OCI-LY3 (cell line): ENCODE measurements around the gene EXOC3L1.

Experiments used
- H2AFZ ChIP-seq: fragments of 200-600, 300-600 bp; shearing (Covaris generic); 2 replicates; pipeline ENCODE4 v1.6.0; 2014; ENCODE audit warnings: antibody characterized with exemption, low read depth, low read length
- H3K27ac ChIP-seq: fragments of 200-600, 300-600 bp; sonication (generic); 2 replicates; pipeline ENCODE4 v1.5.1; 2014; ENCODE audit warnings: mild to moderate bottlenecking, low read length, moderate library complexity, mixed read lengths
- H3K27me3 ChIP-seq: fragments of 200-600, 300-600 bp; sonication (generic); 2 replicates; pipeline ENCODE4 v1.6.1; 2014; ENCODE audit warnings: low read depth, low read length, mixed read lengths
- H3K36me3 ChIP-seq: fragments of 200-600, 300-600 bp; sonication (generic); replicated peaks from 2 replicates; pipeline ENCODE3; 2014; ENCODE audit warnings: low read depth, low read length, mixed read lengths
- H3K4me1 ChIP-seq: fragments of 300-600, 200-600 bp; sonication (generic); 2 replicates; pipeline ENCODE4 v1.6.1; 2014; ENCODE audit warnings: low read length, mixed read lengths
- H3K4me2 ChIP-seq: fragments of 200-600, 300-600 bp; sonication (generic); 2 replicates; pipeline ENCODE4 v1.6.1; 2014; ENCODE audit warnings: low read length, mixed read lengths
- H3K4me3 ChIP-seq: fragments of 300-600, 200-600 bp; sonication (generic); 2 replicates; pipeline ENCODE4 v1.5.1; 2014; ENCODE audit warnings: antibody characterized with exemption, mild to moderate bottlenecking, low read length, moderate library complexity
- H3K79me2 ChIP-seq: fragments of 300-600, 200-600 bp; shearing (Covaris generic); 2 replicates; pipeline ENCODE4 v1.6.1; 2014; ENCODE audit warnings: mild to moderate bottlenecking, low read length, mixed read lengths
- H3K9ac ChIP-seq: fragments of 300-600, 200-600 bp; shearing (Covaris generic); 2 replicates; pipeline ENCODE4 v1.6.0; 2014; ENCODE audit warnings: mild to moderate bottlenecking, low read length, moderate library complexity
- H3K9me3 ChIP-seq: fragments of 200-600, 300-600 bp; shearing (Covaris generic); 2 replicates; pipeline ENCODE4 v1.6.1; 2014; ENCODE audit warnings: low read length, mixed read lengths; ENCODE audit not compliant: insufficient read depth
- H4K20me1 ChIP-seq: fragments of 200-600, 300-600 bp; sonication (generic); 2 replicates; pipeline ENCODE4 v1.6.1; 2016; ENCODE audit warnings: low read length, mixed read lengths; ENCODE audit not compliant: insufficient read depth
- EZH2phosphoT487 ChIP-seq: fragments of 200-600 bp; shearing (Covaris generic); IDR thresholded peaks from 2 replicates; pipeline ENCODE4 v1.6.1; 2018; ENCODE audit warnings: antibody characterized with exemption, mixed run types, low read depth
- TF ChIP-seq, protein P1 (sequence below): fragments of 200-600, 300-600 bp; sonication (generic); IDR thresholded peaks from 2 replicates; pipeline ENCODE4 v1.5.1; 2014; ENCODE audit warnings: antibody characterized with exemption, low read length, low read depth

EXOC3L1 gene

DNA sequence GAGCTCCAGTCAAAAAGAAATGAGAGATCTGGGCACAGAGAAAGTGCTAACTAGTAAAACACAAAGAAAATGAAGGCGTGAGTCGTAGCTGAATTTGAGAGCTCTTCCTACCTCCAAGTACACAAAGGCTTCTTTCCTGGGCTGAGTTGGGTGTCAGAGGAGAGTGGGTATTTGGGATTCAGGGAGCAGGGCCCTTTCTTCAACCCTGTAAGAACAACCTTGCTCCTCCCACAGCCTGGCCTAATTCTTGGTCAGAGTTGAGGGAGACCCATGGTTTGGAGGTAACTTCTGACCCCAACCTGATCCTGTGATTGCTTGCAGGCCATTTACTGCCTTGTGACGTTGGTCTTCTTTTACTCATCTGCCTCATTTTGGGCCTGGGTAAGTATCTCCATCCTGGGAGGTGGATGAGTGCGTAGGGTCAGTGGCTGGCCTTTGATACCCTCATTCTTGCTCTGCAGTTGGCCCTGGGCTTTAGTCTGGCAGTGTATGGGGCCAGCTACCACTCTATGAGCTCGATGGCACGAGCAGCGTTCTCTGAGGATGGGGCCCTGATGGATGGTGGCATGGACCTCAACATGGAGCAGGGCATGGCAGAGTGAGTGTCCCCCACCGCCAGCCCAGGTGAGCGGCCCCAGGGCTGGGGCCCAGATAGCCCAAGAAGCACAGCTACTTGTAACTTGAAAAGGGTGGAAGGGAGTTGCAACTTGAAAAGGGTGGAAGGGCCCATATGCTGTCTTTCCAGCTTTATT, 38.3 kb upstream of the EXOC3L1 start:
- Histone ChIP-seq H3K4me1 (peaks cover 13% of the 10 kb centered on the region), H3K27me3 (no peaks in the 10 kb centered on the region), H3K27ac (peak overlapping the region; percentile 2; the same call in 1 of the 2 replicates), H3K79me2 (peaks cover 21% of the 10 kb centered on the region), H3K4me2 (peak overlapping the region; percentile 80), H3K36me3 (peaks cover 41% of the 10 kb centered on the region), H4K20me1 (no peaks in the 10 kb centered on the region), H3K4me3 (peak overlapping the region; percentile 86), H3K9ac (peak overlapping the region; percentile 86), H2AFZ (no peak overlapping the region), H3K9me3 (no peaks in the 10 kb centered on the region)
- no peak for TF ChIP-seq EZH2phosphoT487
- TF ChIP-seq, protein P1, sequence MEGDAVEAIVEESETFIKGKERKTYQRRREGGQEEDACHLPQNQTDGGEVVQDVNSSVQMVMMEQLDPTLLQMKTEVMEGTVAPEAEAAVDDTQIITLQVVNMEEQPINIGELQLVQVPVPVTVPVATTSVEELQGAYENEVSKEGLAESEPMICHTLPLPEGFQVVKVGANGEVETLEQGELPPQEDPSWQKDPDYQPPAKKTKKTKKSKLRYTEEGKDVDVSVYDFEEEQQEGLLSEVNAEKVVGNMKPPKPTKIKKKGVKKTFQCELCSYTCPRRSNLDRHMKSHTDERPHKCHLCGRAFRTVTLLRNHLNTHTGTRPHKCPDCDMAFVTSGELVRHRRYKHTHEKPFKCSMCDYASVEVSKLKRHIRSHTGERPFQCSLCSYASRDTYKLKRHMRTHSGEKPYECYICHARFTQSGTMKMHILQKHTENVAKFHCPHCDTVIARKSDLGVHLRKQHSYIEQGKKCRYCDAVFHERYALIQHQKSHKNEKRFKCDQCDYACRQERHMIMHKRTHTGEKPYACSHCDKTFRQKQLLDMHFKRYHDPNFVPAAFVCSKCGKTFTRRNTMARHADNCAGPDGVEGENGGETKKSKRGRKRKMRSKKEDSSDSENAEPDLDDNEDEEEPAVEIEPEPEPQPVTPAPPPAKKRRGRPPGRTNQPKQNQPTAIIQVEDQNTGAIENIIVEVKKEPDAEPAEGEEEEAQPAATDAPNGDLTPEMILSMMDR: no peak

DNA sequence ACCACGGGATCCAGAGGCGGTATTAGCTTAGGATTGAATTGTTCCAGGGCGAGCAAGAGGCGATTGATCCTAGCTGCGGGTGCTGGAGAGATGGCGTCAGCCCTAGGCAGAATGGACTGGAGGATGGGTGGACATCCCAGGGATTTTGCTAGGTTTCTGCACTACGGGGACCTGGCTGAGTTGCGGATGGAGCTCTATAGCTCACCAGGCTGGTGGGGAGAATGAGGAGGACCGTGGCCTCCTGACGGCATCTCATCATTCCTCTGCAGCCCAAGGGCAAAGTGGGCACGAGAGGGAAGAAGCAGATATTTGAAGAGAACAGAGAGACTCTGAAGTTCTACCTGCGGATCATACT, 37.6 kb upstream of the EXOC3L1 start:
- Histone ChIP-seq H3K9me3 (no peaks in the 10 kb centered on the region), H3K4me1 (peaks cover 13% of the 10 kb centered on the region), H3K79me2 (peaks cover 21% of the 10 kb centered on the region), H3K36me3 (peaks cover 40% of the 10 kb centered on the region), H2AFZ (no peak overlapping the region), H3K4me3 (peak overlapping the region; percentile 86), H3K27me3 (no peaks in the 10 kb centered on the region), H3K27ac (peak overlapping the region; percentile 63), H3K4me2 (peak overlapping the region; percentile 80), H4K20me1 (no peaks in the 10 kb centered on the region), H3K9ac (peak overlapping the region; percentile 86)
- no peak for TF ChIP-seq EZH2phosphoT487
- TF ChIP-seq, protein P1: no peak

DNA sequence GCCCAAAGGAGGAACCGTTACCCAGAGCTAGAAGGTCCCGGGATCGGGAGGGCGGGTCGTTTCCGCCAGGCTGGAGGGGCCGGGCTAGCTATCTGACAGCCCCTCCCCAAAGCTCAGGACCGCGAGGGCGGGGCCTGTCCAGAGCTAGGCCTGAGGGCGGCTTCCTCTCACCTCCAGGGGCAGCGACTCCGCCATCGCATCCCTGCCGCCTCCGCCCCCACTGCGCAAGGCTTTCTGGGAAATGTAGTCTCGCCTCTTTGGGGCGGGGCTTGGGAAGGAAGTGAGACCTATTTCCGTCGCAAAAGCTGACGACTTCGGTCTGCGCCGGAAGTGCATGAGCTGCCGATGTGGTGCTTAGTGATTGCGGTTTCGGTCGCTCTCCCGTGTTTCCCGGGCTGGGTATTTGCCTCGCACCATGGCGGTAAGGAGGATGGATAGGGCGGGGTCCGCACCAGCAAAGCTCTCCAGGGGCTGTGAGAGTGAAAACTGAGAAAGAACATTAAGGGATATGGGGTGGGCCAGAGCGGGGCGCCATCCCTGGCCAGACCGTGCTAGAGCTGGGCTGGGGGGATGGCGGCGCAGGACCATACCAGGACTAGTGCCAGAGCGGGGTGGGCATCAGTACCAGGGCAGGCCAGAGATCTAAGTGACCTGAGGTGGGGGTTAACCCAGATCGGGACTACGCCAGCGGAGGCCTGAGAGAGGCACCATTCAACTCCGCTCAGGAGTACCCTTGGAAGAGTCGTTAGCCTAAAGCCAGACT, 37.0 kb upstream of the EXOC3L1 start, which contains the start of gene TMEM208:
Gene TMEM208, plus strand, starts transcription at position 327 of the 763 bp plus-strand sequence. Its CDS starts 89 bp downstream, at position 416.
- Histone ChIP-seq H3K36me3 (peaks cover 37% of the 10 kb centered on the region), H3K27ac (peak within 1 kb of the TSS; percentile 63), H3K27me3 (no peaks in the 10 kb centered on the region), H3K9me3 (no peaks in the 10 kb centered on the region), H3K4me3 (peak within 1 kb of the TSS; percentile 86), H3K79me2 (peaks cover 21% of the 10 kb centered on the region), H4K20me1 (no peaks in the 10 kb centered on the region), H3K4me2 (peak within 1 kb of the TSS; percentile 83), H2AFZ (peak within 1 kb of the TSS; percentile 69; the same call in 1 of the 2 replicates), H3K9ac (peak within 1 kb of the TSS; percentile 88), H3K4me1 (peaks cover 13% of the 10 kb centered on the region)
- TF ChIP-seq, protein P1: peak; percentile 32
- no peak for TF ChIP-seq EZH2phosphoT487

DNA sequence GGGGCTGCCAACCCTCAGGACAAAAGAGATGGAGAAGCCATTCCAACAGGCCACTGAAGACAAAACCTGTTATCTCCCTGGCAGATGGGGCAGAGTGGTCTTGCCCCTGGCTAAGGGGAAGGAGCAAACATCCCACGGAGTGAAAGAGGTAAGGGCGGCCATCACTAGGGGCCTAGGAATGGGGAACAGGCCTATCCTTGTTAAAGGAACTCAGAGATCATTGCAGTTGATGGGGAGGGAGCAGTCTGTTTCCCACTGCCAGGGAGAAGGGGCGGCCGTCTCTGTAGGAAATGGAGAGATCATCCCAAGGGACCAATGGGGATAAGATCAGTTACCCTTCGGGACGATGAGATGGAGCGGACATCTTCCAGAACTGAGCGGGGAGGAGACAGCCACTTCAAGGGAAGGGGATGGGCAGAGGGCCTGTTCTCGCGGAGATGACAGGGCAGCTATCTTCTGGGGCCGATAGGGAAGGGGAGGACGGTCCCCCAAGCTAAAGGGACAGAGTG, 36.4 kb upstream of the EXOC3L1 start:
- Histone ChIP-seq H3K4me1 (peaks cover 13% of the 10 kb centered on the region), H3K27me3 (no peaks in the 10 kb centered on the region), H3K4me3 (peak overlapping the region; percentile 86), H3K36me3 (peaks cover 31% of the 10 kb centered on the region), H4K20me1 (no peaks in the 10 kb centered on the region), H3K9me3 (no peaks in the 10 kb centered on the region), H3K79me2 (peaks cover 21% of the 10 kb centered on the region), H3K4me2 (peak overlapping the region; percentile 83), H2AFZ (peak overlapping the region; percentile 69; the same call in 1 of the 2 replicates), H3K9ac (peak overlapping the region; percentile 88), H3K27ac (peak overlapping the region; percentile 54)
- TF ChIP-seq, protein P1: no peak
- no peak for TF ChIP-seq EZH2phosphoT487
